Glutamatergic neuron (in vitro differentiated cells): ENCODE data around the gene APBB2. TPM values are rescaled to one million over a fixed set of nuclear protein-coding genes. Genes with fewer than 3 reads are reported as not detected.

Source experiments
- DNase-seq: peaks from one replicate; pipeline ENCODE4 v3.0.0; 2022
- H3K27ac Mint-ChIP-seq: one replicate; pipeline ENCODE4 v1.8.0; 2020; ENCODE audit warnings: mild to moderate bottlenecking, mixed read lengths, inconsistent platforms; ENCODE audit not compliant: unreplicated experiment
- H3K27me3 Mint-ChIP-seq: one replicate; pipeline ENCODE4 v1.8.0; 2020; ENCODE audit warnings: mild to moderate bottlenecking, moderate library complexity, mixed read lengths, inconsistent platforms; ENCODE audit not compliant: unreplicated experiment
- H3K36me3 Mint-ChIP-seq: one replicate; pipeline ENCODE4 v1.8.0; 2020; ENCODE audit warnings: mild to moderate bottlenecking, mixed read lengths, inconsistent platforms; ENCODE audit not compliant: unreplicated experiment
- H3K4me1 Mint-ChIP-seq: one replicate; pipeline ENCODE4 v1.8.0; 2020; ENCODE audit warnings: mild to moderate bottlenecking, low read depth, mixed read lengths, inconsistent platforms; ENCODE audit not compliant: unreplicated experiment
- H3K4me3 Mint-ChIP-seq: one replicate; pipeline ENCODE4 v1.8.0; 2020; ENCODE audit warnings: mild to moderate bottlenecking, mixed read lengths, inconsistent platforms; ENCODE audit not compliant: unreplicated experiment
- H3K9me3 Mint-ChIP-seq: one replicate; pipeline ENCODE4 v1.8.0; 2020; ENCODE audit warnings: mild to moderate bottlenecking, moderate library complexity, mixed read lengths, inconsistent platforms; ENCODE audit not compliant: unreplicated experiment
- total RNA-seq: library from RNA; stranded (reverse); fragmentation: NEBNext Ultra II Directional; extraction: Animal tissue kit (Norgen Biotek cat#: 25700); gene quantifications from one replicate; pipeline ENCODE4 v1.2.1, GENCODE V29; 2021; ENCODE audit not compliant: unreplicated experiment
- TF ChIP-seq, protein P1 (sequence below): fragments of 200-600 bp; sonication (generic); IDR thresholded peaks from one replicate; pipeline ENCODE4 v1.5.0; 2021; ENCODE audit not compliant: partially characterized antibody, unreplicated experiment

The APBB2 gene
- total RNA-seq, 1 donor from 2014 or later = 117 TPM

GRCh38 chr4:41257257-41257901, 43.0 kb upstream of the APBB2 start:
- H3K9me3 Mint-ChIP-seq = peaks cover 13% of the 10 kb centered on the region
- H3K27ac Mint-ChIP-seq = peak overlapping the region; percentile 91
- DNase-seq = peak; percentile 69
- H3K27me3 Mint-ChIP-seq = peaks cover 6% of the 10 kb centered on the region
- H3K36me3 Mint-ChIP-seq = peaks cover 8% of the 10 kb centered on the region
- H3K4me3 Mint-ChIP-seq = peak overlapping the region; percentile 98
- peaks cover 27% of the 10 kb centered on the region for H3K4me1 Mint-ChIP-seq
- TF ChIP-seq, protein P1, sequence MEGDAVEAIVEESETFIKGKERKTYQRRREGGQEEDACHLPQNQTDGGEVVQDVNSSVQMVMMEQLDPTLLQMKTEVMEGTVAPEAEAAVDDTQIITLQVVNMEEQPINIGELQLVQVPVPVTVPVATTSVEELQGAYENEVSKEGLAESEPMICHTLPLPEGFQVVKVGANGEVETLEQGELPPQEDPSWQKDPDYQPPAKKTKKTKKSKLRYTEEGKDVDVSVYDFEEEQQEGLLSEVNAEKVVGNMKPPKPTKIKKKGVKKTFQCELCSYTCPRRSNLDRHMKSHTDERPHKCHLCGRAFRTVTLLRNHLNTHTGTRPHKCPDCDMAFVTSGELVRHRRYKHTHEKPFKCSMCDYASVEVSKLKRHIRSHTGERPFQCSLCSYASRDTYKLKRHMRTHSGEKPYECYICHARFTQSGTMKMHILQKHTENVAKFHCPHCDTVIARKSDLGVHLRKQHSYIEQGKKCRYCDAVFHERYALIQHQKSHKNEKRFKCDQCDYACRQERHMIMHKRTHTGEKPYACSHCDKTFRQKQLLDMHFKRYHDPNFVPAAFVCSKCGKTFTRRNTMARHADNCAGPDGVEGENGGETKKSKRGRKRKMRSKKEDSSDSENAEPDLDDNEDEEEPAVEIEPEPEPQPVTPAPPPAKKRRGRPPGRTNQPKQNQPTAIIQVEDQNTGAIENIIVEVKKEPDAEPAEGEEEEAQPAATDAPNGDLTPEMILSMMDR = no peak

DNA sequence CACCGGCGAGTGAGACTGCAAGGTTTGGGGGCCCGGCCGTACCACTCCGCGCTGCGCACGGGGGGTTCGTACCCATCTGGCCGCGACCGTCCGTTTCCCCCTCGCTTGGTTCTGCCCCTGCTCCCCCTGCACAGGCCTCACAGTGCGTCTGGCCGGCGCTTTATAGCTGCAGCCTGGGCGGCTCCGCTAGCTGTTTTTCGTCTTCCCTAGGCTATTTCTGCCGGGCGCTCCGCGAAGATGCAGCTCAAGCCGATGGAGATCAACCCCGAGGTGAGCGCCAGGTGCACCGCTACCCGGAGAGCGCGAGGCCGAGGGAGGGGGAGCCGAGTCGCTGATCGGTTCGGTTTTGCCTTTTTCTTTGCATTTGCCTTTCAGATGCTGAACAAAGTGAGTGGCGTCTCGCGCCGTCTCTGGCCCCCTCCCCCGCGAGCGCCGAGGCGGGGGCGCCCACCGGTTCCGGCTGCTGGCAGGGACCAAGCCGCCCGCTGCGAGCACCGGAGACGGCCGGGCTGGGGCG, 42.5 kb upstream of the APBB2 start, which contains the start of gene UCHL1:
Gene UCHL1, plus strand, starts transcription at position 189 of the 517 bp plus-strand sequence. Its CDS starts 49 bp downstream, at position 238.
- peak; percentile 97 for DNase-seq
- Mint-ChIP-seq H3K36me3 (peaks cover 12% of the 10 kb centered on the region), H3K27me3 (peaks cover 6% of the 10 kb centered on the region), H3K27ac (peak within 1 kb of the TSS; percentile 91), H3K4me3 (peak within 1 kb of the TSS; percentile 98), H3K4me1 (peaks cover 27% of the 10 kb centered on the region), H3K9me3 (peaks cover 13% of the 10 kb centered on the region)
- TF ChIP-seq, protein P1 = no peak

DNA sequence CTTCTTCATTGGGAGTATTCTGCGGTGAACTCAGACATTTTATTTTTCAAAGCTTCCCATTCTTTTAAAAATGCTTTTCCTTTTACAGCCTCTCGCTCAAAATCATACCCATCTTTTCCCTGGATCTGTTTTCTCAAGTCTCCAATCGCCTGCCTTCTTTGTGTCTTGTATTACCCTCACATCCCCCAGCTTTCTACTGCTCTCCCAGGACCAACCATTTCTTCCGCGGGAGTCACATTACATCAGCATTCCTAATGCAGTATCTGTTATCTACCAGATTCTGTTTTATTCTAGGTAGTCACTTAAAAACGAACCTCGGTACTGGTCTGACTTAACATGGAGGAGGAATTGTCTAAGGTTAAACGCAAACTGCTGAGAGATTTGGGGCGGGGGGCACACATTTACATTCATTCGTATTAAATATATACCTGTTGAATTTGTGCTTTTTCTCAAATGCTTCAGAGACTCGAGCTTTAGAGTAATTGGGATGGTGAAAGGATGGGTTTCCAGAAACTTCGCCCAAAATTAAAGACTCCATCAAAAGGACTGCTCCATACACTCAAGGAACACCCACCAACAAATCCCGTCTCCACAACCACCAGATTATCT, 41.9 kb upstream of the APBB2 start:
- Mint-ChIP-seq H3K36me3 (peaks cover 12% of the 10 kb centered on the region), H3K4me1 (peaks cover 26% of the 10 kb centered on the region), H3K9me3 (peaks cover 13% of the 10 kb centered on the region), H3K4me3 (peak overlapping the region; percentile 89), H3K27ac (peak overlapping the region; percentile 86), H3K27me3 (peaks cover 6% of the 10 kb centered on the region)
- TF ChIP-seq, protein P1 = no peak
- DNase-seq = no peak

DNA sequence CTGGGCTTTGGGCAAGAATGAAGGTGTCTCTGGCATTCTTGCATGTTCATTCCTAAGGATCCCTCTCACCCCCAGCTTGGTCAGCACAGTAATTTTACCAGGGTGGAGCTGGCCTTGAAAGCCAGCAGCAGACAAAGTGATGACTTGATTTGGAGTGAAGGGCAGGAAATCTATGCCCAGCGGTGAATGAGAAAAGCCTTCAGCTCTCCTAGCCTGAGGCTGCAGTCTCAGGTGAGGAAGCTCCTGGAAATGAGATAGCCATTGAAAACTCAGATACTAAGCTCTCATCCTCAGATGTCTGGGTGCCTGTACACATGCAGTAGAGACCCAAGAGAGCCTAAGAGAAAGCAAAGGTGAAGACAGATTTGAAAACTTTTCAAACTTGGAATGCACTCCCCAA, 31.6 kb upstream of the APBB2 start:
- H3K36me3 Mint-ChIP-seq = no peaks in the 10 kb centered on the region
- H3K9me3 Mint-ChIP-seq = no peaks in the 10 kb centered on the region
- H3K27me3 Mint-ChIP-seq = peaks cover 6% of the 10 kb centered on the region
- no peak for DNase-seq
- no peak overlapping the region for H3K4me3 Mint-ChIP-seq
- TF ChIP-seq, protein P1 = no peak
- no peaks in the 10 kb centered on the region for H3K4me1 Mint-ChIP-seq
- no peak overlapping the region for H3K27ac Mint-ChIP-seq

- Mint-ChIP-seq H3K4me3 (no peak overlapping the region), H3K27me3 (peaks cover 2% of the 10 kb centered on the region), H3K27ac (no peak overlapping the region), H3K4me1 (no peaks in the 10 kb centered on the region), H3K9me3 (no peaks in the 10 kb centered on the region), H3K36me3 (no peaks in the 10 kb centered on the region)
- DNase-seq = no peak
- TF ChIP-seq, protein P1 = no peak
These were observed 27.6 kb upstream of the APBB2 start for GRCh38 chr4:41241919-41242318.
